Measurements from ENCODE around the gene RAI2.

DNA sequence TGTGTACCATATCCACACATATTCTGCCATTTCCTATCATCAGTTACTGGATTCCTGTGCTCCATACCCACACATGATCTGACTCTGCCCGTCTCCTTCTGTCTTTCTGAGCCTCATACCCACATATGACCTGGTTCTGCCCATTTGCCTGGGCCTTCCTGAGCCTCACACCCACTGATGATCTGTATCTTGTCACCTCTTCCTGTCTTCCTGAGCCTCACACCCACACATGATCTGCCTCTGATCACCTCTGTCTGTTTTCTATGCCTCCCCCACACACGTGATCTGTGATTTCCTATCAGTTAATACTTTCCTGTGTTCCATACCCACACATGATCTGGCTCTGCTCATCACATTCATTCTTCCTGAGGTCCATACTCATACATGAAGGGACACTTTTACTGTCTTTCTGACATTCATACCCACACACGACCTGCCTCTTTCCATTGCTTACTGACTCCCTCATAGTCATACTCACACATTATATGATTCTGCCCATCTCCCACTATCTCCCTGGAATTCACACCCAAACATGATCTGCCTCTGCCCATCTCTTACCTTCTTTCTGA lies 91.3 kb downstream of the RAI2 start:
- TF ChIP-seq EZH2 (IDR thresholded peaks at IDR 0.05): no peak
- no peak for TF ChIP-seq POLR2AphosphoS5 (IDR thresholded peaks at IDR 0.05; ENCODE audit: borderline replicate concordance, low read depth, low read length)
